Stimulated activated CD8-positive, alpha-beta memory T cell treated with anti-CD3 and anti-CD28 coated beads, Interleukin-4, amount 100 ng/mL, for 1 hour (primary cell): Measurements from ENCODE around the gene POLR3H.
A peak's percentile ranks its signal among the peaks of the same experiment; 100 is the strongest.

Experiments
- DNase-seq, 2 donors: peaks; one replicate each; pipeline ENCODE4 v3.0.0-alpha.2; 2020; ENCODE audit warnings: low read depth in 2 of 2, low spot score in 1 of 2

POLR3H gene

DNA sequence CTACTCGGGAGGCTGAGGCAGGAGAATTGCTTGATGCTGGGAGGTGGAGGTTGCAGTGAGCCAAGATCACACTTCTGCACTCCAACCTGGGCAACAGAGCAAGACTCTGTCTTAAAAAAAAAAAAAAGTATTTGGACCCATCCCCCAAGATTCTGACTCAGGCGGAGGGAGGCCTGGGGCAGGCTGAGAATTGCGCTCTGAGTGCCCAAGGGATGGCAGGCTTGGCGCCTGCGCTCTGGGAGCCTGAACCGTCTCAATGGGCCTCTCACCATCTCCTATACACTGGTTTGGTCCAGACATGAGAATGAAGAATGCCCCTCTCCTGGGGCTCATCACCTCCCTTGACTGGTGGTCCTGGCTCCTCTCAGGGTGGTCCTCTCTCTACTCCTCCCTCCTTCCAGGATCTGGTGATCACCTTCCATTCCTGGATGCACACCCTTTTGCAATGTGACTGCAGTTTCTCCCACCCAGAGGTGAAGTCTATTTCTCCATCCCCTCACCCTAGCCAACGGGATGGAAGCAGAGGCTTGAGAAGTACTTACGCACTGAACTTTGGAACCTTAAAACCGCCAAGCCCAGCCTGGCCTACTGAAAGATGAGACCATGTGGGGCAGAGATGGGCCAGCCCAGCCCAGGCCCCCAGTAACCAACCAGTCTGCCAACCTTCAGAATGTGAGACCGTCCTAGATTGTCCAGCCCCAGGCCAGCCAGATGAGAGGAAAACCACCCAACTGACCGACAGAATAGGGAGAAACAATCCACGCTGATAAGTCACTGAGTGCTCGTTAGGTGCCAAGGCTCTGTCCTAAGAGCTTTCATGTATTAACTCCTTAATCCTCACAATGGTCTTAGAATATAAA, 4.9 kb downstream of the POLR3H start:
- no peak for DNase-seq

GRCh38 chr22:41538583-41538982, 5.7 kb downstream of the POLR3H start:
- DNase-seq: no peak

DNA sequence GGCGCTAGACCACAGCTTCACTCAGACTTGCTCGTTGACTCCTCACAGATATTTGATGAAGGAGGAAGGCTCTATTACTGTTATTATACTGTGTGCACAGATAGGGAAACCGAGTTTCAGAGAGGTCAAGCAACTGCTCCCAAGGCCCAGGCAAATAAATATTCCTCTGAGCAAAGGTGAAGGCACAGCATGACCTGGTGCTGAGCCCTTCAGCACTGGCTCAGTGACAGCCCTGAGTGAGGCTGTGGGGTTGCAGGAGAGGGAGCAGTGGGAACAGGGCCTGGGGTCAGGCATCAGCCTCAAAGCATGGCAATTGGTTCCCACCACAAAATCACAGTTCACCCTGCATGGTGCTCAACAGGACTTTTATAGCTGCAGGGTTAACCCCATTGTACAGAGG, 7.1 kb downstream of the POLR3H start:
- no peak for DNase-seq

DNA sequence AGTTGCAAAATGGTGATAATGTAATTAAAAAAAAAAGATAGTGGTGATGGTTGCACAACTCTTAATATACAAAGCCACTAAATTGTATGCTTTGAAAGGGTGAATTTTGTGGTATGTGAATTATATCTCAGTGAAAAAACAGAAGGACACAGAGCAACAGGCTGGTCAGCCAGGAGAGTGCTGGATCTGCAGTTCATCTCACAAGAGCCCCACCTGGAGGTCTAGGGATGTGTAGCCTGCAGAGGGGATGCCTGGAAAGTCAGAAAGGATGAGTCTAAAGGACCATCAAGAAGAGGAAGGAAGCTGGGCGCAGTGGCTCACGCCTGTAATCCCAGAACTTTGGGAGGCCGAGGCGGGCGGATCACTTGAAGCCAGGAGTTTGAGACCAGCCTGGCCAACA, 9.0 kb downstream of the POLR3H start:
- DNase-seq: no peak

DNA sequence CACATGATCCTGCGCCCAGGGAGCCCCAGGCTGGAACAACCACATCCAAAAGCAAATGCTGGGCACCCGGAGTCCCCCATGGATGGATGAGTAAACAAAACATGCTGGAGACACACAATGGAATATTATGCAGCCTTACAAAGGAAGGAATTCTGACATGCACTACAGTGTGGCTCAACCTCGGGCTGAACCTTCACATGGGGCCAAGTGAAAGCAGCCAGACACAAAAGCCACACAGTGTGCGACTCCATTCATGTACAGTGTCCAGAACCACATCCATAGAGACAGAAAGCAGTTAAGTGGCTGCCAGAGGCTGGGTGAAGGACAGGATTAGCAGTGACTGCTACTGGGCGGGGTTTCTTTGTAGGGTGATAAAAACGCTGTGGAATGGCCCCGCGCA, 10.1 kb downstream of the POLR3H start:
- DNase-seq: no peak

DNA sequence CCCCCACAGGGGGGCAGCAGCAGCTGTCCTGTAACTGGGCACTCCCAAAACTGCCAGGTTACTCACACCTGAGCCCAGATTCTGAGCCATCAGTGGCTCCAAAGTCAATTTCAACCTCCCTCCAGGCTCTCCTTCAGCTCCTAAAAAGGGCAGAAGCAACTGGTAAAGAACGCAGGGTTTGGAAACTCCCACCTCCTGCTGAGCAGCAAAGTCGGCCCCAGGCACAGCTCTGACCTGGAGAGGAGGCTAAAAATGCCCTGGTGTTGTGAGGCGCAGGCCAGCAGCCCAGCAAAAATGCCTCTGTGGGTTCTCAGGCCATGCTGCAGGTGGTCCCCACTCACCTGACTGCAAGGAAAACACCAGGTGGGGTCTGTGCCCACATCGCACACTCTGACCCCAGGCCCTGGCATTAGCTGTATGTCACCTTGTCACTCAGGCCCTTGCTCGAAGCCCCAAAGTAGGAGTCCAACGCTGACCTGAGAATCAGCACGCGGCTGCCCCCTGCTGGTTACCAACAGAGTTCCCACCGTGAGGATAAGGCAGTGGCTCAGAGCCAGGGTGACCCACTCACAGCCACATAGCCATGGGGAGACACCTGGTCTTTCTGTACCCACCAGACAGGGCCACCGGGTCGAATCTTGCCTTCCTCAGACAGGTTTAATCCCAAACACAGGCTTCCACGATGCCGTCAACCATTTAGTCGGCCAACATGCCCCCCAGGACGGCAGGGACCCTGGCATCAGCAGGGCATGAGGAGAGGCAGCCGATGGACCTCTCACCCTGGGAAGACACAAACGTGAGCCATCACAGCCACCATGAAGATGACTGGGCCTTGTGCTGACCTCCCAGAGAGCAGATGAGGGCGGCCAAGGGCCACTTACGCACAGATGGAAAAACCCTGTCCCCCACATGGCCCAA, 11.1 kb downstream of the POLR3H start:
- DNase-seq: peak; percentile 30 to 34

GRCh38 chr22:41531715-41532477, 12.4 kb downstream of the POLR3H start:
- DNase-seq: no peak

DNA sequence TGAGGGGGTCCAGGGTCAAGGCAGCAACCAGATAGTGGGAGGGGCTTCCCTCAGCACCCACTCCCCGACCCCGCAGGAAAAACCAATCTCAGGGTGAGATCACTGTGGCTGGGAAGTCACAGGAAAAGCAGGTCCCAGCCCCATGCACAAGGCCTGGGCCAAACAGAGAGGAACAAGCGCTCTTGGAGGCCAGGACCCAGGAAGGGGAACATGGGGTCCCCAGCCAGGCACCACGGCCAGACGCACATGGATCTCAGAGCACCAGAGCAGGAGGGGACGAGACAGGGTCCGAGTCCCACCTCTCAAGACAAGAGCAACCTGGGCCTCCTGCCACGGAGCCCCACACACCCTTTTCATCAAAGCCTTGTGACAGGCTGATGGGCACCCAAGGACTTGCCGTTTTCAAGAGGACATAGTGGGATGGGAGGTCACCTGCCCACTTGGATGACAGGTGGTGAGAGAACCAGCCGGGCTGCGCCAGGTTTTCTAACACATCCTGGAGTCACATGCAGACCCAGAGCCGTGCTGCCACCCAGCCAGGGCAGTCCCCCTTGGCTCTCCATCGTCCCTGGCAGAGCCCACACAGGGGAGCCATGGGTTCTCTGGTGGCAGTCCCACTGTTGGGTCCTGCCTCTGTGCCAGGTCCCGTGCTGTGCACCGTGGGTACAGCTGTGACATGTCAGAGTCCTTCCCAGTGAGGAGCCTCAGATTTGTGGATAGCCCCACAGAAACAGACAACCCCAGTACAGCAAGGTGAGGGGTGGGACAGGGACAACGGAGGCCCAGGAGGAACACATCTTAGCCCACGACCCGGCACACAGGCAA, 13.2 kb downstream of the POLR3H start:
- no peak for DNase-seq

DNA sequence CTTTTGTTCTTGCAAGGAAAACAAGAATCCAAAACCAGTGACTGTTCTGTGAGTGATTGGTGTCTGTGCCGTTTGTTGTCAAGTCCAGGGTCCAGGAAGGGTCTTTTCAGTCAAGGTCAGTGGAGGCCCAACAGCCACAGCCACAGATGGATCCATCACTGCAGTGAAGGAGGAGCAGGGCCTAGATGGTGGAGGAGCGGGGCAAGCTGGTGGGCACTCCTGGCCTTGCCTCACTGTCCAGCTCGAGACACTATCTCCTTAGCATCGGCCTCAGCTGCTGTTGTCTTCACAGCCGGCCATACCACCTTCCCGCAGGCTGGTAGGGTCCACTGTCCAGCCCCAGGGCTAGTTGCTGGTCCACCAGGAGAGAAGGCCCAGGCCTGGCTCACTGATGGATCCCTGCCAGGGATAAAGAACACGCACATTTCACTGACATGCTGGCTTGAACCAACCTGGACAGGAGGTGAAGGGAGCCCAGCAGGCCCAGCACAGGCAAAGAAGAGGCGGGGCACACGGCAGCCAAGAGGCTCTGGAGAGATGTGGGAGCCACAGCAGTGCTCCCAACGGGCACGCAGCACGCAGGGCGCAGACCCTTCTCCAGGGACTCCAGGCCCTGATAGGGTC, 15.2 kb downstream of the POLR3H start:
- no peak for DNase-seq

GRCh38 chr22:41528132-41528766, 16.0 kb downstream of the POLR3H start:
- DNase-seq: no peak

DNA sequence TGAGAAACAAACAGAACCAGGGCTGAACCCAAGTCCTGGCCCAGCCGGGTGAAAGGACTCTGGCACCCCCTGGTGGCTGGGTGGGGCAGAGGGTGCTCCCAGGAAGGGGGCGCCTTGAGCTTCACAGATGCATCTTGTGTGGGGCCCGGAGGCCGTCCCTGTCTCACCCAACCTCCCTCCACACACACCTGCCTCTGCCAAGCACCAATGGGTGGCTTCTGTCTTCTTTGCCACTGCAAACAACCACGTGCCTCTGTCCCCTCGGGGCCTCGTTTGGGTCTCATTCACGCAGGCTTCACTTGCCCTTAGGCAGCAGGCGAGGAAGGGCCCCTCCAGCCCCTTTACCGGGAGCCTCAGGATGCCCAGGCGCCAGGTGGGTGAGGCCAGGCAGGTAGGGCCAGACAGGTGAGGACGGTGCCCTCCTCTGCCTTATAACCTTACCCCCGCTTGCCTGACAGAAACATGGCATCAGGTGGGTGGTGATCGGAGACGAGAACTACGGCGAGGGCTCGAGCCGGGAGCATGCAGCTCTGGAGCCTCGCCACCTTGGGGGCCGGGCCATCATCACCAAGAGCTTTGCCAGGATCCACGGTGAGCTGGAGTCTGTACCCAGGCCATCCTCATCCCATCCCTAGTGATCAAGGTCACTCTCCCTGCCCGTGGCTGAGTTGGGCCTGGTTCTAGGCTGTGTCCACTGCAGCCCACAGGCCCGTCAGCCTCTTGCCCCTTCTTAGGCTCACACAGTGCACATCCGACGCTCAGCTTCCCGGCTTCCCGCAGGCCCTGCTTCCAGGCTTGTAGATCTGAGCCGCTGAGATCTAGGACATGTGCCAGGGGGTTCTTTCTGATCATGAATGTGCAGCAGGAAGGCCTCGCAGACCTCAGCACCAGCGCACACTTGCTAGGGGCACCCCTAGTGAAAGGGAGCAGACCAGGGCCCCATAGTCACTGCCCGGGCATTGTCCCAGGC, 17.2 kb downstream of the POLR3H start:
- peak; percentile 36 to 45 for DNase-seq

DNA sequence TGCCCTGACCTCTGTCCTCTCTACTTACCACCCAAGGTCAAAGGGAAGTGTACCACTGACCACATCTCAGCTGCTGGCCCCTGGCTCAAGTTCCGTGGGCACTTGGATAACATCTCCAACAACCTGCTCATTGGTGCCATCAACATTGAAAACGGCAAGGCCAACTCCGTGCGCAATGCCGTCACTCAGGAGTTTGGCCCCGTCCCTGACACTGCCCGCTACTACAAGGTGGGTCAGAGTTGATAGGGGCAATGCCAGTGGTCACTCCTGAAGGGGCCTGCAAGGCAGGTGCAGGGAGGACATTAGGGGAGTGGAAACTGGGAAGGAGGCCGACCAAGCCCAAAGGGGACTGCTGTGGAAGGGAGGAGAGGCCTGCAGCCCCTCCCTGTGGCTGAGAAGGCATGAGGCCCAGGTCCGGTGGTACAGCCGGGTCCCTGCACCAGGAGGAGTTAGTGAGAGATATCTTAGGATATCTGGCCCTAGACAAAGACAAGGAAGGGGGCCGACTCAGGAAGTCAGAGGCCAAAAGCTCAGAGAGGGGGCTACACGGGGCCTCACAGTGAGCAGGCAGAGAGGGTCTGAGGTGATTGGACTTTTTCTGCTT, 17.9 kb downstream of the POLR3H start:
- DNase-seq: no peak

- DNase-seq: no peak
These were observed 18.6 kb downstream of the POLR3H start for GRCh38 chr22:41525450-41526225.

- peak in 1 of 2 donors; percentile 31 for DNase-seq
These were observed 19.3 kb downstream of the POLR3H start for GRCh38 chr22:41524809-41525449.

- DNase-seq: no peak
These were observed 20.0 kb downstream of the POLR3H start for GRCh38 chr22:41524251-41524661.

- no peak for DNase-seq
These were observed 20.6 kb downstream of the POLR3H start for GRCh38 chr22:41523464-41524221.
